K562 (cell line): Measurements from ENCODE around the gene CARM1. TPM values are rescaled to one million over a fixed set of nuclear protein-coding genes. Genes with fewer than 3 reads are reported as not detected.

Source experiments
- FOXK2 ChIP-seq, 2 experiments: fragments of 450-650 bp; IDR thresholded peaks in 1 of 2; conservative IDR thresholded peaks in 1 of 2; 2 replicates each; pipeline ENCODE4 v1.6.1; 2016; ENCODE audit warnings: low read depth in 2 of 2, mild to moderate bottlenecking in 1 of 2
- RFX7 ChIP-seq: fragments of 250-450 bp; sonication (Bioruptor Pico); IDR thresholded peaks from 2 replicates; pipeline ENCODE4 v1.5.1; 2021; ENCODE audit warnings: mild to moderate bottlenecking
- ZC3H11A ChIP-seq: IDR thresholded peaks from 2 replicates; pipeline ENCODE4 v1.6.1; 2012; ENCODE audit warnings: low read depth, low read length, improper control_type of control experiment
- polyA plus RNA-seq, 8 experiments: library from polyadenylated mRNA; depleted of rRNA in 4 of 8; stranded (reverse) in 5 of 8; unstranded in 3 of 8; fragments of >200 nt; fragmentation: Nextera tagmentation in 2 of 8; fragmentation: Illumina TruSeq in 1 of 8; extraction: Ambion mirVana in 2 of 8; extraction: Trizol in 1 of 8; gene quantifications; 2 replicates each; pipeline versions ENCODE4 v1.2.1 to v1.2.3, GENCODE V29; 2011 to 2014; ENCODE audit warnings: inconsistent platforms in 1 of 8, missing spikeins in 1 of 8
- total RNA-seq, 7 experiments: library from RNA; depleted of rRNA in 6 of 7; stranded (reverse); fragments of >200 nt in 6 of 7; fragmentation: Illumina TruSeq in 2 of 7; extraction: Trizol in 2 of 7; gene quantifications; 2 replicates each; pipeline versions ENCODE4 v1.2.1 to v1.2.3, GENCODE V29; 2011 to 2021; ENCODE audit warnings: low replicate concordance in 1 of 7
- TF ChIP-seq, protein P1 (sequence below): fragments of 150-350 bp; IDR thresholded peaks from 2 replicates; pipeline ENCODE4 v1.6.1; 2014; ENCODE audit warnings: low read depth, mild to moderate bottlenecking, low read length, borderline replicate concordance
- TF ChIP-seq, protein P2 (sequence below): sonication (generic); formaldehyde crosslinking; IDR thresholded peaks from 2 replicates; pipeline ENCODE4 v1.8.0; 2023; ENCODE audit warnings: missing genetic modification reagents, mild to moderate bottlenecking, borderline replicate concordance
- TF ChIP-seq, protein P3 (sequence below): fragments of 250-450 bp; sonication (Bioruptor Pico); IDR thresholded peaks from 2 replicates; pipeline ENCODE4 v1.5.0; 2020; ENCODE audit warnings: mild to moderate bottlenecking, borderline replicate concordance
- TF ChIP-seq, protein P4 (sequence below), 2 experiments: IDR thresholded peaks in 1 of 2; conservative IDR thresholded peaks in 1 of 2; 2 replicates each; pipeline ENCODE4 v1.6.1; 2016; ENCODE audit warnings: low read depth in 2 of 2, mild to moderate bottlenecking in 1 of 2, missing compliant biosample characterization in 1 of 2, missing genetic modification characterization in 1 of 2, moderate library complexity in 1 of 2
- TF ChIP-seq, protein P5 (sequence below): fragments of 450-650 bp; formaldehyde crosslinking; IDR thresholded peaks from 2 replicates; pipeline ENCODE4 v1.4.0; 2022; ENCODE audit warnings: missing genetic modification characterization

CARM1 gene
- total and polyA plus RNA-seq, 9 of the 15 experiments (the other 6 are each of a cell fraction or from before 2014, with no cell fraction given), result 0.36 to 86.0 (median 29.7) TPM

DNA sequence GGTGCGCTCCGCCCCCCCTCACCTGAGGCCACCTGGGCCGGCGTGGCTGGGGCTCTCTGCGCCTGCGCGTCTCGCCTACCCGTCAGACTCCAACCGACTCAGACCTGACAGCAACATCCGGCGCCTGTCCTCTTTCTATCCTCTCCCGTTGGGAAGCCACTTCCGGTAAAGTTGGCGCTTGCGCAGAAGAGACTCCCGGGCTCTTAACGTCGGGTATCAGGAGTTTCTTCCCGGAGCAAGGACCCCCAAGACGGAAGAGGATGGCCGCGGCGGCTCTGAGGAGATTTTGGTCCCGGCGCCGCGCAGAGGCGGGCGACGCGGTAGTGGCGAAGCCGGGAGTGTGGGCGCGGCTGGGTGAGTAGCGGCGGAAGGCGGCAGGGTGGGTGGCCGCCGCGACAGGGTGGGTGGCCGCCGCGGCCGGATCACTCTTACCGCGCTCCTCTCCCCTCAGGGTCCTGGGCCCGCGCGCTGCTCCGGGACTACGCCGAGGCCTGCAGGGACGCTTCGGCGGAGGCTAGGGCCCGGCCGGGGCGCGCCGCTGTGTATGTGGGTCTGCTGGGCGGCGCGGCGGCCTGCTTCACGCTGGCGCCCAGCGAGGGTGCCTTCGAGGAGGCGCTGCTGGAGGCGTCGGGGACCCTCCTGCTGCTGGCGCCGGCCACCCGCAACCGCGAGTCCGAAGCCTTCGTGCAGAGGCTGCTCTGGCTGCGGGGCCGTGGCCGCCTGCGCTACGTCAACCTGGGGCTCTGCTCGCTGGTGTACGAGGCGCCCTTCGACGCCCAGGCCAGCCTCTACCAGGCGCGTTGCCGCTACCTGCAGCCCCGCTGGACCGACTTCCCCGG lies 57.4 kb downstream of the CARM1 start, which contains the start of the genes TIMM29 and YIPF2 (continued):
- TF ChIP-seq, protein P1, sequence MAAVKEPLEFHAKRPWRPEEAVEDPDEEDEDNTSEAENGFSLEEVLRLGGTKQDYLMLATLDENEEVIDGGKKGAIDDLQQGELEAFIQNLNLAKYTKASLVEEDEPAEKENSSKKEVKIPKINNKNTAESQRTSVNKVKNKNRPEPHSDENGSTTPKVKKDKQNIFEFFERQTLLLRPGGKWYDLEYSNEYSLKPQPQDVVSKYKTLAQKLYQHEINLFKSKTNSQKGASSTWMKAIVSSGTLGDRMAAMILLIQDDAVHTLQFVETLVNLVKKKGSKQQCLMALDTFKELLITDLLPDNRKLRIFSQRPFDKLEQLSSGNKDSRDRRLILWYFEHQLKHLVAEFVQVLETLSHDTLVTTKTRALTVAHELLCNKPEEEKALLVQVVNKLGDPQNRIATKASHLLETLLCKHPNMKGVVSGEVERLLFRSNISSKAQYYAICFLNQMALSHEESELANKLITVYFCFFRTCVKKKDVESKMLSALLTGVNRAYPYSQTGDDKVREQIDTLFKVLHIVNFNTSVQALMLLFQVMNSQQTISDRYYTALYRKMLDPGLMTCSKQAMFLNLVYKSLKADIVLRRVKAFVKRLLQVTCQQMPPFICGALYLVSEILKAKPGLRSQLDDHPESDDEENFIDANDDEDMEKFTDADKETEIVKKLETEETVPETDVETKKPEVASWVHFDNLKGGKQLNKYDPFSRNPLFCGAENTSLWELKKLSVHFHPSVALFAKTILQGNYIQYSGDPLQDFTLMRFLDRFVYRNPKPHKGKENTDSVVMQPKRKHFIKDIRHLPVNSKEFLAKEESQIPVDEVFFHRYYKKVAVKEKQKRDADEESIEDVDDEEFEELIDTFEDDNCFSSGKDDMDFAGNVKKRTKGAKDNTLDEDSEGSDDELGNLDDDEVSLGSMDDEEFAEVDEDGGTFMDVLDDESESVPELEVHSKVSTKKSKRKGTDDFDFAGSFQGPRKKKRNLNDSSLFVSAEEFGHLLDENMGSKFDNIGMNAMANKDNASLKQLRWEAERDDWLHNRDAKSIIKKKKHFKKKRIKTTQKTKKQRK, result peak; percentile 29; the same call in 1 of the 2 replicates
- TF ChIP-seq, protein P2, sequence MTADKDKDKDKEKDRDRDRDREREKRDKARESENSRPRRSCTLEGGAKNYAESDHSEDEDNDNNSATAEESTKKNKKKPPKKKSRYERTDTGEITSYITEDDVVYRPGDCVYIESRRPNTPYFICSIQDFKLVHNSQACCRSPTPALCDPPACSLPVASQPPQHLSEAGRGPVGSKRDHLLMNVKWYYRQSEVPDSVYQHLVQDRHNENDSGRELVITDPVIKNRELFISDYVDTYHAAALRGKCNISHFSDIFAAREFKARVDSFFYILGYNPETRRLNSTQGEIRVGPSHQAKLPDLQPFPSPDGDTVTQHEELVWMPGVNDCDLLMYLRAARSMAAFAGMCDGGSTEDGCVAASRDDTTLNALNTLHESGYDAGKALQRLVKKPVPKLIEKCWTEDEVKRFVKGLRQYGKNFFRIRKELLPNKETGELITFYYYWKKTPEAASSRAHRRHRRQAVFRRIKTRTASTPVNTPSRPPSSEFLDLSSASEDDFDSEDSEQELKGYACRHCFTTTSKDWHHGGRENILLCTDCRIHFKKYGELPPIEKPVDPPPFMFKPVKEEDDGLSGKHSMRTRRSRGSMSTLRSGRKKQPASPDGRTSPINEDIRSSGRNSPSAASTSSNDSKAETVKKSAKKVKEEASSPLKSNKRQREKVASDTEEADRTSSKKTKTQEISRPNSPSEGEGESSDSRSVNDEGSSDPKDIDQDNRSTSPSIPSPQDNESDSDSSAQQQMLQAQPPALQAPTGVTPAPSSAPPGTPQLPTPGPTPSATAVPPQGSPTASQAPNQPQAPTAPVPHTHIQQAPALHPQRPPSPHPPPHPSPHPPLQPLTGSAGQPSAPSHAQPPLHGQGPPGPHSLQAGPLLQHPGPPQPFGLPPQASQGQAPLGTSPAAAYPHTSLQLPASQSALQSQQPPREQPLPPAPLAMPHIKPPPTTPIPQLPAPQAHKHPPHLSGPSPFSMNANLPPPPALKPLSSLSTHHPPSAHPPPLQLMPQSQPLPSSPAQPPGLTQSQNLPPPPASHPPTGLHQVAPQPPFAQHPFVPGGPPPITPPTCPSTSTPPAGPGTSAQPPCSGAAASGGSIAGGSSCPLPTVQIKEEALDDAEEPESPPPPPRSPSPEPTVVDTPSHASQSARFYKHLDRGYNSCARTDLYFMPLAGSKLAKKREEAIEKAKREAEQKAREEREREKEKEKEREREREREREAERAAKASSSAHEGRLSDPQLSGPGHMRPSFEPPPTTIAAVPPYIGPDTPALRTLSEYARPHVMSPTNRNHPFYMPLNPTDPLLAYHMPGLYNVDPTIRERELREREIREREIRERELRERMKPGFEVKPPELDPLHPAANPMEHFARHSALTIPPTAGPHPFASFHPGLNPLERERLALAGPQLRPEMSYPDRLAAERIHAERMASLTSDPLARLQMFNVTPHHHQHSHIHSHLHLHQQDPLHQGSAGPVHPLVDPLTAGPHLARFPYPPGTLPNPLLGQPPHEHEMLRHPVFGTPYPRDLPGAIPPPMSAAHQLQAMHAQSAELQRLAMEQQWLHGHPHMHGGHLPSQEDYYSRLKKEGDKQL (CRISPR knock-in tag), result no peak
- peak; percentile 99 to 100 for TF ChIP-seq FOXK2 (conservative IDR thresholded peaks at IDR 0.05 in 1 of 2, IDR thresholded peaks at IDR 0.05 in 1 of 2; ENCODE audit: low read depth in 2 of 2)
- TF ChIP-seq RFX7 (CRISPR knock-in tag), result no peak
- TF ChIP-seq, protein P3, sequence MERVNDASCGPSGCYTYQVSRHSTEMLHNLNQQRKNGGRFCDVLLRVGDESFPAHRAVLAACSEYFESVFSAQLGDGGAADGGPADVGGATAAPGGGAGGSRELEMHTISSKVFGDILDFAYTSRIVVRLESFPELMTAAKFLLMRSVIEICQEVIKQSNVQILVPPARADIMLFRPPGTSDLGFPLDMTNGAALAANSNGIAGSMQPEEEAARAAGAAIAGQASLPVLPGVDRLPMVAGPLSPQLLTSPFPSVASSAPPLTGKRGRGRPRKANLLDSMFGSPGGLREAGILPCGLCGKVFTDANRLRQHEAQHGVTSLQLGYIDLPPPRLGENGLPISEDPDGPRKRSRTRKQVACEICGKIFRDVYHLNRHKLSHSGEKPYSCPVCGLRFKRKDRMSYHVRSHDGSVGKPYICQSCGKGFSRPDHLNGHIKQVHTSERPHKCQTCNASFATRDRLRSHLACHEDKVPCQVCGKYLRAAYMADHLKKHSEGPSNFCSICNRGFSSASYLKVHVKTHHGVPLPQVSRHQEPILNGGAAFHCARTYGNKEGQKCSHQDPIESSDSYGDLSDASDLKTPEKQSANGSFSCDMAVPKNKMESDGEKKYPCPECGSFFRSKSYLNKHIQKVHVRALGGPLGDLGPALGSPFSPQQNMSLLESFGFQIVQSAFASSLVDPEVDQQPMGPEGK (CRISPR knock-in tag), result no peak
- TF ChIP-seq ZC3H11A, result 0 out of 2 replicates have a peak, but pooled peaks have one; percentile 68
- TF ChIP-seq, protein P4, sequence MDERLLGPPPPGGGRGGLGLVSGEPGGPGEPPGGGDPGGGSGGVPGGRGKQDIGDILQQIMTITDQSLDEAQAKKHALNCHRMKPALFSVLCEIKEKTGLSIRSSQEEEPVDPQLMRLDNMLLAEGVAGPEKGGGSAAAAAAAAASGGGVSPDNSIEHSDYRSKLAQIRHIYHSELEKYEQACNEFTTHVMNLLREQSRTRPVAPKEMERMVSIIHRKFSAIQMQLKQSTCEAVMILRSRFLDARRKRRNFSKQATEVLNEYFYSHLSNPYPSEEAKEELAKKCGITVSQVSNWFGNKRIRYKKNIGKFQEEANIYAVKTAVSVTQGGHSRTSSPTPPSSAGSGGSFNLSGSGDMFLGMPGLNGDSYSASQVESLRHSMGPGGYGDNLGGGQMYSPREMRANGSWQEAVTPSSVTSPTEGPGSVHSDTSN (CRISPR knock-in tag; IDR thresholded peaks at IDR 0.05; ENCODE audit: low read depth), result no peak
- TF ChIP-seq, protein P4 (tag; conservative IDR thresholded peaks at IDR 0.05; ENCODE audit: low read depth), result 0 out of 2 replicates have a peak, but pooled peaks have one; percentile 11
- TF ChIP-seq, protein P5, sequence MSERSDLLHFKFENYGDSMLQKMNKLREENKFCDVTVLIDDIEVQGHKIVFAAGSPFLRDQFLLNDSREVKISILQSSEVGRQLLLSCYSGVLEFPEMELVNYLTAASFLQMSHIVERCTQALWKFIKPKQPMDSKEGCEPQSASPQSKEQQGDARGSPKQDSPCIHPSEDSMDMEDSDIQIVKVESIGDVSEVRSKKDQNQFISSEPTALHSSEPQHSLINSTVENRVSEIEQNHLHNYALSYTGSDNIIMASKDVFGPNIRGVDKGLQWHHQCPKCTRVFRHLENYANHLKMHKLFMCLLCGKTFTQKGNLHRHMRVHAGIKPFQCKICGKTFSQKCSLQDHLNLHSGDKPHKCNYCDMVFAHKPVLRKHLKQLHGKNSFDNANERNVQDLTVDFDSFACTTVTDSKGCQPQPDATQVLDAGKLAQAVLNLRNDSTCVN (CRISPR knock-in tag), result peak; percentile 10; the same call in 1 of the 2 replicates
